Hematopoietic multipotent progenitor cell treated with erythropoietin and hydrocortisone succinate and interleukin-3 and kit ligand, for 6 days (in vitro differentiated cells): ENCODE results near the gene EDEM2.
"Not testable (repeated sequence)": the region's sequence is repeated elsewhere in the genome, so short reads cannot be mapped to it uniquely, and the experiment has no call there.

Source experiments
- DNase-seq: peaks from one replicate; pipeline ENCODE4 v3.0.0-alpha.2; 2015

EDEM2 gene, protein sequence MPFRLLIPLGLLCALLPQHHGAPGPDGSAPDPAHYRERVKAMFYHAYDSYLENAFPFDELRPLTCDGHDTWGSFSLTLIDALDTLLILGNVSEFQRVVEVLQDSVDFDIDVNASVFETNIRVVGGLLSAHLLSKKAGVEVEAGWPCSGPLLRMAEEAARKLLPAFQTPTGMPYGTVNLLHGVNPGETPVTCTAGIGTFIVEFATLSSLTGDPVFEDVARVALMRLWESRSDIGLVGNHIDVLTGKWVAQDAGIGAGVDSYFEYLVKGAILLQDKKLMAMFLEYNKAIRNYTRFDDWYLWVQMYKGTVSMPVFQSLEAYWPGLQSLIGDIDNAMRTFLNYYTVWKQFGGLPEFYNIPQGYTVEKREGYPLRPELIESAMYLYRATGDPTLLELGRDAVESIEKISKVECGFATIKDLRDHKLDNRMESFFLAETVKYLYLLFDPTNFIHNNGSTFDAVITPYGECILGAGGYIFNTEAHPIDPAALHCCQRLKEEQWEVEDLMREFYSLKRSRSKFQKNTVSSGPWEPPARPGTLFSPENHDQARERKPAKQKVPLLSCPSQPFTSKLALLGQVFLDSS

DNA sequence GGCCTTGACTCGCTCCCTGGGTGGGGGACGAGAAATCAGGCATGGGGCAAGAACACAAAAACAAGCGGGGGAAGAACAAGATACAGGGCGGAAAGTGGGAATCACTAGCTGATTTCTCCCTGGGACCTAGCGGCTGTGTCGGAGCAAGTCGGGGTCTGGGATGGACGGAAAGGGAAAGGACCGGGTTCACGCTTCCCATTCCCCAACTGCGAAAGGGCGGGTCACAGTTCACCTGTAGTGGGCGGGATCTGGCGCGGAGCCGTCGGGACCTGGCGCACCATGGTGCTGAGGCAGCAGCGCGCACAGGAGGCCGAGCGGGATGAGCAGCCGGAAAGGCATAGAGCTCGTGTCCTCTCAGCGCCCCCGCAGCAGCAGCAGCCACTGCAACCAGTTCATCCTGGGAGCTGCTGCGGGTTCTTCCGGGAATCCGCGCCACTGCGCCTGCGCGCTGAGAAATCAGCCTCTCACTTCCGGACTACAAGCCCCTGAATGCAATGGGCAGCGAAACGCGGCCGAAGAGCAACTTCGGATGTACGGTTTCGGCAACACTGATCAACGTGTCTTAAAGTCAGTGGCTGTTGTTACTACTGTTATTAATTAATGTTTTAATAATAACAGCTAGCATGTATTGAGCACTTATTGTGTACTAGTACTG is at the start of gene EDEM2:
Gene EDEM2 (minus strand): TSS at position 417 of the 655 bp plus-strand sequence. CDS start 78 bp downstream, at position 339.
- peak; percentile 97 for DNase-seq

DNA sequence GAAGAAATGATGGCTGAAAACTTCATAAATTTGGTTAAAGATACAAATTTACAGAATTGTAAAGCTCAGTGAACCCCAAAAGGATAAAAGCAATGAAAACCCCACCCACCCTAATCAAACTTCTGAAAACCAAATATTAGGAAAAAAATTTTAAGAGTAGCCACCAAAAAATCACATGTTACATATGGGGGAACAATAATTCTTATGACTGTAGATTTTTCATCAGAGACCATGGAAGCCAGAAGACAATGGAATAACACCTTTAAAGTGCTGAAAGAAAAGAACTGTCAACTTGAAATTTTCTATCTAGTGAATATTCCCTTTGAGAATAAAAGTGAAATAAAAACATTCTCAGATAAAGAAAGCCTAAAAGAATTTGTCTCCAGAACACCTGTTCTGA is 49.2 kb upstream of the EDEM2 start:
- peak; percentile 48 for DNase-seq

DNA sequence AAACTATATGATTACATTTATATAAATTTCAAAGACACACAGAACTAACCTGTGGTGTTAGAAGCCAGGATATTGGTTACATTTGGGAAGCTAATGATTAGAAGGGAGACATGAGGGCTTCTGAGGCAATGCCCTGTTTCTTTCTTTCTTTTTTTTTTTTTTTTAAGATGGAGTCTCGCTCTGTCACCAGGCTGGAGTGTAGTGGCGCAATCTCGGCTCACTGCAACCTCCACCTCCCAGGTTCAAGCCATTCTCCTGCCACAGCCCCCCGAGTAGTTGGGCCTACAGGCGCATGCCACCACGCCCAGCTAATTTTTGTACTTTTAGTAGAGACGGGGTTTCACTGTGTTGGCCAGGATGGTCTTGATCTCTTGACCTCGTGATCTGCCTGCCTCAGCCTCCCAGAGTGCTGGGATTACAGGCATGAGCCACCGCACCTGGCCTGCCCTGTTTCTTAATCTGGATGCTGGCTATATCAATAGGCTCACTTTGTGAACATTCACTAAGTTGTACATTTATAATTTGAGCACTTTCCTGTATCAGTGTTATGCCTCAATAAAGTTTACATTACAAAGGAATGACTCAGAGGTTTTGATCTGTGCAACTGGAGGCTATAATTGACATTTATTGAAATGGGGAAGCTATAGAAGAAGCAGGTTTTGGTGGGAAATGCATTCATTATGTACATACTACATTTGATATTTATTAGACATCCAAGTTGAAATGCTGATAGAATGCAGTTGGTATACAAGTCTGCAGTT is 46.1 kb upstream of the EDEM2 start:
- DNase-seq, result not testable (repeated sequence)

DNA sequence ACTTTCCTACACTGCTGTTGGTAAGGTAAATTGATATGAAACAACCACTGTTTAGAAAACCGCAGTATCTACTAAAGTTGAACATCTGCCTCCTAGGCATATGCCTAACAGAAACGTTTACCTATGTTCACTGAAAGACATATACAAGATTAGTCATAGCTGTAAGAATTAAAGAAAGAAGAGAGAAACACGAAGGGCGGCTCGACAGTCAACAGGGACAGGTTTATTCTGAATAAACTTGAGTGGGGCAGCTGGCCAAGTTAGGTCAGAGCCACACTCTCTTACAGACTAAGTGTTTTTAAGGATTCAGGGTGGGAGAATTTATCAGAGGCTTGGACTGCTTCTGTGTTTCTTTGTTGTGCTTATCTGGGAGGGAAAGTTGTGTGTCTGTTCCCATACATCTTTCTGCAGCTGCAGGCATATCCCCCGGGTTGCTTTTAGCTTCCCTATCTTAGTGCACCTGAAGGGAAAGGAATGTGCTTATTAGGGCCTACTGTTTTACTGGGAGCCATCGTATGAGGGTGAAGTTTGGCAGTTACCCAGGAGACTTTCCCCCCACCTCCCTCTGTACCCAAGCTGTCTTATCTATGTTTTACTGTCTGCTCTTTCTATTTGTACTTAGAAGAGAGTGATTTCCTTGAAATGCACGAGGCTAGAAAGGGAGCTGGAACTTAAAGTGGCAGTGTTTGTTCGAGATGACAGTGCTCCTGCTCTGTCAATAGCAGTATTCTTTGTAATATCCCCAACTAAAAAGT is 45.2 kb upstream of the EDEM2 start:
- peak; percentile 83 for DNase-seq

DNA sequence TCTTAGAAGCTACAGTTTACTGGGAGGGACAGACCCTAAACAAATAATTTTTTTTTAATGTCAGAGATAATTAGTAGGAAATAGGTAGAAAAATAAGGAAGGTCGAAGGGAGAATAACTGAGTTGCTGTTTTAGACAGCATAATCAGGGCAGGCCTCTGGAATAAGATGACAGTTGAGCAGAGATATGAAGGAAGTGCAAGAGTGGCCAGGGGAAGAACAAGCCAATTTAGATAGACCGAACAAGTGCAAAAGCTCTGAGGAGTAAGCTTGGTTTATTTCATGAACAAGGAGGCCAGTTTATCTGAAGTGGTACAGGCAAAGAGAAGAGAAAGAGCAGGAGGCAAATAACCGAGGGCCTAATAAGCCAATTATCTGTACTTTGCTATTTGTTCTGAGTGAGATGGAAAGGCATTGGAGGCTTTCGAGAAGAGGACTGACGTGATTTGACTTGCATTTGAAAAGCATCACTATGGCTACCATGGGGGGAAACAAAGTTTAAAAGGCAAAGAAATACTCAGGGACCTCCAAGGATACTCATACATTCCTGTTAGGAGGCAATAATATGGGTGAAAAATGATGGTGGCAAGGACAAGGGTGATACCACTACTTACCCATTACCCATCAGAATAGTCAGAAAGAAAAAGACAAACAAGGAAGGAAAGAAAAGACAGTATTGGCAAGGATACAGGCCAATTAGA is 44.4 kb upstream of the EDEM2 start:
- peak; percentile 30 for DNase-seq

DNA sequence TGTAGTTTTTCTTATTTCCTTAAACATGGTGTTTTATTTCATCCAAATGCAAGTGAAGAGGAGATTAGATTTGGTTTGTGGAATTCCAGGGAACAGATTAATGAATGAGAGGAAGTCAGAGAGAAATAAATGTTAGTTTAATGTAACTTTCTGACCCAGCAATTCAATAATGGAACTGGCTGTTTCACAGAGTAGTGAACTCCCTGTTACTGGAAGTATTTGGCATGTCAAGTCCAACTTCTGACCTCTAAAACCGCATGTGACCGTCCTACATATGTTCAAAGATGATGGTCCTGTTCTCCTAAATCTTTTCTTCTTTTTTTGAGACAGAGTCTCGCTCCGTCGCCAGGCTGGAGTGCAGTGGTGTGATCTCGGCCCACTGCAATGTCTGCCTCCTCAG is 43.4 kb upstream of the EDEM2 start:
- DNase-seq, result no peak

DNA sequence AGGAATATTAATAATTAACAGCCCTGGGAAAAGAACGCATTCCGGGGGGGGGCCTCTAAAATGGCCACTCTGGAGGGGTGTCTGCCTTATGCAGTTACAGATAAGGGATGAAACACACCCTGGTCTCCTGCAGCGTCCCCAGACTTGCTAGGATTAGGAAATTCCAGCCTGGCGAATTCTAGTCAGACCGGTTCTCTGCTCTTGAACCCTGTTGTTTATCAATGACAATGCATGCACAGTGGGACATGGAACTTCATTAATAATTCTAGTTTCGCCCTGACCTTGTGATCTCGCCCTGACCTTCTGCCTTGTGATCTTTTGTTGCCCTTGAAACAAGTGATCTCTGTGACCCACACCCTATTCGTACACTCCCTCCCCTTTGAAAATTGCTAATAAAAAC is 42.1 kb upstream of the EDEM2 start:
- DNase-seq, result not testable (repeated sequence)

DNA sequence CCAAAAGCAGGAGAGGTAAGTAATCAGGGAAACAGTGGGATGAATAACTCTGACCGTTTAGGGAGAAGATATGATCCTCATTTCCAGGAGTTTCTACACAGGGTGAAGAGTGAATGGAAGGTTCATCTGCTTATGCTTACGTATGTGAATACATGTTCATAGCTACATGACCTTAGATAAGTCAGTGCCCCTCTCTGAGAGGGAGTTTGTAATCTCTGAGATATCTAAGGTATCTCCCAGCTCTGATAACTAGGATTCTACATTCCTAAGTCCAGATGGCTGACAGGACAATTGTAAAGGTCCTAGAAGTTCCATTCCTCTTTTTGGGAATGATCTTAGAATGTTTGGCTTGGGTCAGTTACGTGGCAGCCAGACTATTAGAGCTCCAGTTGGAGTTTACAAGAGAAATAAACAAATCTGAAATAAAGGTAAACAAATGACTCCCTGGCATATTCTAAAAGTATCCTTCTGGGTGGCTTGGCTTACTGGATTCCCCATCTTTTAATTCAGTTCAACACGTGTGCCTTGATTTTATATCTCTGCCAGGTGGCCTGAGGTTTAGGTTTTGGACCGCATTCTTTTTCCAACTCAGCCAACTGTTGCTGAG is 40.6 kb upstream of the EDEM2 start:
- no peak for DNase-seq

DNA sequence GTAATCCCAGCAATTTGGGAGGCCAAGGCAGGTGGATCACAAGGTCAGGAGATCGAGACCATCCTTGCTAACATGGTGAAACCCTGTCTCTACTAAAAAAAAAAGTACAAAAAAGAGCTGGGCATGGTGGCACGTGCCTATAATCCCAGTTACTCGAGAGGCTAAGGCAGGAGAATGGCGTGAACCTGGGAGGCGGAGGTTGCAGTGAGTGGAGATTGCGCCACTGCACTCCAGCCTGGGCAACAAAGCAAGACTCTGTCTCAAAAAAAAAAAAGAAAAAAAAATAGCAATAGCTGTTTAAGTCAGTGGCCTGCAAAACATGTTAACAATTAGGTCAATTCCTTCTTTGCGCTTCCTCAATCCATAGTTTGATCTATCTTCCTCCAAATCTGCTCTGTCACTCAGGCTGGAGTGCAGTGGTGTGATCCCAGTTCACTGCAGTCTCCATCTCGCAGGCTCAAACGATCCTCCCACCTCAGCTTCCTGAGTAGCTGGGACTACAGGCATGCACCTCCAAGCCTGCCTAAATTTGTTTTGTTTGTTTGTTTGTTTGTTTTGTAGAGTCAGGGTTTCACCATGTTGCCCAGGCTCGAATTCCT is 39.7 kb upstream of the EDEM2 start:
- DNase-seq, result not testable (repeated sequence)

DNA sequence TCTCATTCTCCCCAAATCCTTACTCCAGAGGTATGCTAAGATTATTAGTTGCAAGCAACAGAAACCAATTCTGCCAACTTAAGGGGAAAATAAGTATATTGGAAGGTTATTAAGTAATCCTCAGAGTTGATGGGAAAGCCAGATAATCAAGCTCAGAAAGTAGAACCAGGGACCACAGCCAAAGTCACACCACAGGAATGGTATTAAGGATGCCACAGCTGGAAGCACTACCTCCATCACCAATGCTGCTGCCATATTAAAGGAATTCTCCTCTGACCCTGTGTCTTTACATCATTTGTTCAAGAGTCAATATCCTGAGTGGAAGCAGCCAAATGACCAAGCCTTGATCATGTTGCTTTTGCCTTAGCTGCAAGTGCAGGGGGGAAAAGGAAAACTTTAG is 34.6 kb upstream of the EDEM2 start:
- no peak for DNase-seq

DNA sequence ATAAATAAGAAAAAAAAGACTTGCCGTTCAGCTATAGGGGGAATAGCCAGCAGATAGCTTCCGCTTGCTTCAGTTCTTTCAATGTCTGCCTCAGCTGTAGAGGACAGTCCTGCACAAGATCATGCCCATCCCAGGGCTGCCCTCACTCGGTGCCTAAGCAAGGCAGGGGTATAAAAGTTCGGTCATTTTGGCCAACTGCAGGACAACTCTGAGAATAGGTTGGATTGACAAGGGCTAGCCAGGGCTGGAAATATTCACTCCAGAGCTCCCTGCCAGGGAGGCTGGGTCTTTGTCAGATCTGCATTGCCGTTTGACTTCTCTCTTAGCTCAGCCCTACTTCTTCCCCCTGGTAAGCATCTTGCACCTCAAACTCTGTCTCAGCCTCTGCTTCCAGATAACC is 33.1 kb upstream of the EDEM2 start:
- DNase-seq, result no peak

DNA sequence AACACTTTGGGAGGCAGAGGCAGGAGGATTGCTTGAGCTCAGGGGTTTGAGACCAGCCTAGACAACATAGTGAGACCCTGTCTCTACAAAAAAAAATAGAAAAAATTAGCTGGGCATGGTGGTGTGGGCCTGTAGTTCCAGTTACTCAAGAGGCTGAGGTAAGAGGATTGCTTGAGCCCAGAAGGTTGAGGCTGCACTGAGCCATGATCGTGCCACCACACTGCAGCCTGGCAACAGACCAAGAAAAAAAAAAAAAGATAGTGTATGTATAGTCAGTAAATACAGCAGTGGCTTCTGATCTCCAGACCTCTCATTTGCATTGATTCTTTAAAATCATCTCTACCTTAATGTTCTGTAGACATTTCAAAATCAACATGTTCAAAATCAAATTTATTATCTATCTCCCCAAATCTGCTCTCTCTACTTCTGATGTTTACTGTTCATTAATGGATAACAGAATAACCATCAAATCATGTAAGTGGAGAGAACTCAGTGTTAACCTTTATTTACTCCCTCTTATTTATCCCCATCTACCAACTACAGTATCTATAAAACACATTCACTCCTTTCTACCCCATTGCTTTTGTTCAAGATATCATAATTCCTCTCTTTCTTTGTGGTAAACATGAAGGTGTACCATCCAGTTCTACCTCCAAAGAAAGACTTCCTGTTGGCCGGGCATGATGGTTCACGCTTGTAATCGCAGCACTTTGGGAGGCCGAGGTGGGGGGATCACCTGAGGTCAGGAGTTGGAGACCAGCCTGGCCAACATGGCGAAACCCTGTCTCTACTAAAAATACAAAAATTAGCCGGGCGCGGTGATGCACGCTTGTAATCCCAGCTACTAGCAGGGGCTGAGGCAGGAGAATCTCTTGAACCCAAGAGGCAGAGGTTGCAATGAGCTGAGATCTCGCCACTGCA is 32.4 kb upstream of the EDEM2 start:
- DNase-seq, result peak; percentile 47

DNA sequence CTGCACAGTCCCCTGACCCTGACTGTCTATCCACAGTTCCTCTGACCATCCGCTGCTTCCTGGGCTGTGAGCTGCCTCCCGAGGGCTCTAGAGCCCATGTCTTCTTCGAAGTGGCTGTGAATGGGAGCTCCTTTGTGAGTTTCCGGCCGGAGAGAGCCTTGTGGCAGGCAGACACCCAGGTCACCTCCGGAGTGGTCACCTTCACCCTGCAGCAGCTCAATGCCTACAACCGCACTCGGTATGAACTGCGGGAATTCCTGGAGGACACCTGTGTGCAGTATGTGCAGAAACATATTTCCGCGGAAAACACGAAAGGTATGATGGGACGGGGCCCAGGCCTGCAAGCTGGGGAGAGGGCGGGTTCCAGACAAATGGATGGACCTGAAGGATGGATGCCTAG is 29.0 kb upstream of the EDEM2 start:
- DNase-seq, result no peak

DNA sequence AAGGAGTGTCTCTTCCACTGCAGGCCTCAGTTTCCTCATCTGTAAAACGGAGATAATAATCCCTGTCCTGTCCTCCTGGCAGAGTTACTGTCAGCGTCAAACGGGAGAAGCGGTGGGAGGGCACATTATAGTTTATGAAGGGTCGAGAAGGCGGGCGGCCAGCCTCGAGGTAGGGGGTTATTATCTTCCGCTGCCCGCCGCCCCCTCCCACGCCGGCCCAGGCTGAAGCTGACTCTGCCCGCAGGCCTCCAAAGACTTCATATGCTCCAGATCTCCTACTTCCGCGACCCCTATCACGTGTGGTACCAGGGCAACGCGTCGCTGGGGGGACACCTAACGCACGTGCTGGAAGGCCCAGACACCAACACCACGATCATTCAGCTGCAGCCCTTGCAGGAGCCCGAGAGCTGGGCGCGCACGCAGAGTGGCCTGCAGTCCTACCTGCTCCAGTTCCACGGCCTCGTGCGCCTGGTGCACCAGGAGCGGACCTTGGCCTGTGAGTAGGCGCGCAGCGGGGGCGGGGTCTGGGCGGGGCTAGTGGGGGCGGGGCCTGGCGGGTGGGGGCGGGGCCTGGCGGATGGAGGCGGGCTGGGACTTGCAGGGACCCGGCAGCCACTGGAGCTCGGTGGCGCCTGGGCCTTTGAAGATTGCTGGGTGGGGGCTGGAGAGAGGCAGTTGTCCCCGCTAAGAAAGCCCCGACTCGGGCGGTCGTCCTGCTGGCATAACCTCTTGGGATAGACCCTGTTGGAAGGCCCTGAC is 27.5 kb upstream of the EDEM2 start:
- no peak for DNase-seq

DNA sequence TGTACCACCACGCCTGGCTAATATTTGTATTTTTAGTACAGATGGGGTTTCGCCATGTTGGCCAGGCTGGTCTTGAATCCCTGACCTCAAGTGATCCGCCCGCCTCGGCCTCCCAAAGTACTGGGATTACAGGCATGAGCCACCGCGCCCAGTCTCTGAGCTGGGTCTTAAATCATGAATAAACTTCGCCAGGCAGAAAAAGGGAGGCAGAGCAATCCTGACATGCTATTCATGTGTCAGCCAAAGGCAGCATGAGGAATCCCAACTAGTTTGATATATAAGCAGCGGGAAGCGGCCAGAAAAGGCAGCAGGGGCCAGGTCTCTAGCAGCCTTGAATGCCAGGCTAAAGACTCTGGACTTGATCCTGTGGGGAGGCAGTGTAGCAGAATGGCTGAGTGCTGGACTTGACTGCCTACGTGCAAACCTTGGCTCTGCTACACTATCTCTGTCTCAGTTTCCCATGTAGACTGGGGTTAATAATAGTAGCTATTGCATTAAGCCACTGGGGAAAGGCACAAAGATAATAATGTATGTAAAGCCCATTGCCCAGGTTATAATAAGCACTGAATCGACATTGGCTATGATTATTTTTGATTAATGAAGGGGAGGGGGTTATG is 26.5 kb upstream of the EDEM2 start:
- DNase-seq, result no peak

DNA sequence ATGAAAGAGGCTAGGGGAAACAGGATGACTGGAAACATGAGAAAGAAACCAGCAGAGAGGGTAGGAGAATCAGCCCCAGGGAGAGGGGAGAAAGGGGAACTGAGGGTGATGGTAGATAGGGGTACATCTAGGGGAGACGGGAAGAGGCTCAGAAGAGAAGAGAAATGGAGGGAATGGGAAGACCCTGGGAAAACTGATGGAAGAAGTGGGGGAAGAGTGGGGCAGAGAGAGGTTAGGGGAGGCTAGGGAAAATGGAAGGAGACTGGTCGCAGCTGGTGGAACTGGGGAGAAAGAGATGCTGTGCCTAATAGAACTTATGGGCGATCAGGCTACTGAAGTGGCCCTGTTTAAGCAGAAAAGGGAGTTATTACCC is 25.3 kb upstream of the EDEM2 start:
- no peak for DNase-seq

DNA sequence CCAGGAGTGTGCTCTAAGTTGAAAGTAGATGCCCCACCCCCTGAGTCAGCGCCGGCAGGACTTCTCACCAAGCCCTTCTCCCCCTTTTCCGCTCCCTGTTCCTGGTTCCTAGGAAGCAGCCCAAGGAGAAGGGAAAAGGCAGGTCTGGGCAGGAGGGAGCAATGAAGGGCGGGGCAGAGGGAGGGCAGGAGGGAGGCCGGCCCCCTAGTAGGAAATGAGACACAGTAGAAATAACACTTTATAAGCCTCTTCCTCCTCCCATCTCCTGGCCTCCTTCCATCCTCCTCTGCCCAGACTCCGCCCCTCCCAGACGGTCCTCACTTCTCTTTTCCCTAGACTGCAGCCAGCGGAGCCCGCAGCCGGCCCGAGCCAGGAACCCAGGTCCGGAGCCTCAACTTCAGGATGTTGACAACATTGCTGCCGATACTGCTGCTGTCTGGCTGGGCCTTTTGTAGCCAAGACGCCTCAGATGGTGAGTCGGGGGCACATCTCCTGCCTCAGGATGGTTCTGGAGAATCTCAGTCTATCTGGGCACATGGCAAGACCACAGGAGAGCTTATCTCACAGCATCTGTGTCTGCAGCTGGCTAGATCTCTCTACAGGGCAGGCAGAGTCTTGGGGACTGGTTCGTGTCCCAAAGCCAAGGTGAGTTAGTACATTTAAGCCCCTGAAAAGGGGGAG is 24.8 kb upstream of the EDEM2 start, which contains the start of gene PROCR:
Gene PROCR (plus strand): TSS at position 320 of the 681 bp plus-strand sequence. CDS start 83 bp downstream, at position 403.
- DNase-seq, result peak; percentile 72

DNA sequence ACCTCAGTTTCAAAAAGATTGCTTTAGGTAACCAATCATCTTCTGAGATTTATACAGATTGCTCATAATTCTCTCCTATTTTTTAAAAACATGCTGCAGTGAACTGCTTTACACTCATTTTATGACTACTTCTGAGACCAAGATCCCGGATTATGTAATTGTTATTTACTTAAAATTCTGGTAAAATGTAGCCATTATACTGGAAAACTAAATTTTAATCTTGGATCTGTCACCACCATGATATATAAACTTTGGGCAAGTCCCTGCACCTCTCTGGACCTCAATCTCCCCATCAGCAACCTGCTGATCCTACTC is 24.3 kb upstream of the EDEM2 start:
- no peak for DNase-seq
